Raji (cell line): ENCODE measurements around the gene DYNC1LI1.
A peak's percentile ranks its signal among the peaks of the same experiment; 100 is the strongest.

Experiments used
- POLR2A ChIP-seq: IDR thresholded peaks from 2 replicates; pipeline ENCODE4 v1.6.1; 2011; ENCODE audit warnings: low read depth, low read length, control low read depth; ENCODE audit not compliant: insufficient read depth

Gene DYNC1LI1

GRCh38 chr3:32593903-32594525 is 23.4 kb upstream of the DYNC1LI1 start:
- TF ChIP-seq POLR2A: no peak

GRCh38 chr3:32592696-32593353 is 22.2 kb upstream of the DYNC1LI1 start:
- TF ChIP-seq POLR2A: no peak

DNA sequence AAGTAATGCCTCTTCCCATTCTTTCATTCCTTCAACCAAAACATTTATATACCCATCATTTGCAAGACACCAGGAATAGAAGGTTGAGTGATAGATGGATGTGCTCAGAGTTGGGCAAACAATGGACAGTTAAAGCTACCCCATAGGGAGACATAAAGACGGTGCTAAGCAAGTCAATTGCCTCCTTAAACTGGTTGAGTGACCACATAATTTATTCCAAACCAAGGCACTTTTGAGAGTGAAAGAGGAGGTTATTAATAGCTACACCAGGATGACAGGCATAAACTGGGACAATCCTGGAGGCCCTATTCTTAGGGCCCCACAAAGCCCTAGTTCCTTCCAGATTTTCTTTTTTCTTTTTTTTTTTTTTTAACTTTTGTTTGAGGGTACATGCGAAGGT is 21.4 kb upstream of the DYNC1LI1 start:
- TF ChIP-seq POLR2A: no peak

DNA sequence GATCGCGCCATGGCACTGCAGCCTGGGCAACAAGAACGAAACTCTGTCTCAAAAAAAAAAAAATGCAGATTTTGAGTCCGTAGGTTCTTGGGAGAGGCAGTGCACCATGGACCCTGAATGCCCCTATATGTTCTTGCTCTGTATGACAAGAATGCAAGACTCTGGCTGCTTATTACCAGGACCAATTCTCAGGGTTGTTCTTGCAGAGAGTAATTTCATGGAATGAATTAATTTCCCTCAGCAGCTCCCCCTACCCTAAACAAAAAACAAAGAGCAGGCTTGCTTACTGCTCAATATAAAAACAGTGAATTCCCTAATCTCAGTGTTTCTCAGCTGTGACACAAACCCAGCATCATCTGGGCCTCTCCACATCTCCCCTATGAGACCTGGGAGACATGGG is 20.5 kb upstream of the DYNC1LI1 start:
- TF ChIP-seq POLR2A: no peak

- TF ChIP-seq POLR2A: no peak
Observed at GRCh38 chr3:32586356-32586755, 15.7 kb upstream of the DYNC1LI1 start.

DNA sequence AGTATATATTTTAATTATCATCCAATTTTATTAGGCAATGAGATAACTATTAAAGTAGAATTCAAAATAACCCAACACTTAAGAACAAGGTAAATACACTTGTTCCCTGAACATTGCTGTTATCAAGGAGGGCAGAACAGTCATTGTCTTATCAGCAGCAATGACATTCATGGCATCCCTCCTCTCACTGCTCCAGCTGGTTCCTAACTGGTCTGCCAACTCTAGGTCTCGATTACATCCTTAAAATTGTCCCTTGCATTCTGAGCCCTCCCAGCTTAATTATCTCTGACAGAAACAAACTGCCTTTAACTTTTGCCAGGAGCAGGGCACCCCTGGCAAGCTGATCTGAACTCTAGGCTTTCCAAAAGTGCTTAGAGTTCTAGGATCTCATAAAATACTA is 14.0 kb upstream of the DYNC1LI1 start:
- TF ChIP-seq POLR2A: no peak

- TF ChIP-seq POLR2A: no peak
Observed at GRCh38 chr3:32583708-32584107, 13.1 kb upstream of the DYNC1LI1 start.

GRCh38 chr3:32577581-32578556 is 7.2 kb upstream of the DYNC1LI1 start:
- 0 out of 2 replicates have a peak, but pooled peaks have one; percentile 16 for TF ChIP-seq POLR2A

DNA sequence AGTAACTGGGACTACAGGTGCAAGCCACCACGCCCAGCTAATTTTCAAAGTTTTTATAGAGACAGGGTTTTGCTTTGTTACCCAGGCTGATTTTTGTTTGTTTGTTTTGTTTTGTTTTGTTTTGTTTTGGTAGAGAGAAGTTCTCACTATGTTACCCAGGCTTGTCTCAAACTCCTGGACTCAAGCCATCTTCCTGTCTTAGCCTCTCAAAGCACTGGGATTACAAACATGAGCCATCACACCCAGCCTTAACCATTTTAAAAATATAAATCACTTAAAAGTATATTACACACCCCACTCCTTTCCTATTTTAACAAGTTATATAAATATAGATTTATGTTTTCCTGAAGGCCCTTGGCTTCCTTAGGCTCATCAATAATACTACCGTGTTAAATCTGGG is 6.5 kb upstream of the DYNC1LI1 start:
- no peak for TF ChIP-seq POLR2A

- no peak for TF ChIP-seq POLR2A
Observed at GRCh38 chr3:32575451-32576113, 4.9 kb upstream of the DYNC1LI1 start.

- no peak for TF ChIP-seq POLR2A
Observed at GRCh38 chr3:32571192-32571485, 481 bp upstream of the DYNC1LI1 start.

GRCh38 chr3:32569540-32570420 is 878 bp downstream of the DYNC1LI1 start:
- TF ChIP-seq POLR2A: no peak

GRCh38 chr3:32568953-32569352 is 1.7 kb downstream of the DYNC1LI1 start:
- no peak for TF ChIP-seq POLR2A

- TF ChIP-seq POLR2A: no peak
Observed at GRCh38 chr3:32564195-32564594, 6.5 kb downstream of the DYNC1LI1 start.
